Esophagus squamous epithelium (tissue), 5 donors: ENCODE measurements around the gene CDK2. TPM values are rescaled to one million over a fixed set of nuclear protein-coding genes. Genes with fewer than 3 reads are reported as not detected.
"Not testable (repeated sequence)": the region's sequence is repeated elsewhere in the genome, so short reads cannot be mapped to it uniquely, and the experiment has no call there.

Source experiments
- DNase-seq: peaks from one replicate; lab custom pipeline; 2025; lab: John Stamatoyannopoulos, UW
- H3K27ac ChIP-seq, 4 donors: fragments of 200-600 bp; sonication (generic); one replicate each; pipeline ENCODE4 v1.5.1; 2016 to 2019; ENCODE audit warnings: mild to moderate bottlenecking in 1 of 4
- H3K27me3 ChIP-seq, 4 donors: fragments of 200-600 bp; sonication (generic); 1 replicate in 3 of 4; 2 replicates in 1 of 4; pipeline versions ENCODE4 v1.5.1 to v1.6.0; 2017 to 2021; ENCODE audit warnings: antibody characterized with exemption in 1 of 4
- H3K36me3 ChIP-seq, 3 donors: fragments of 200-600 bp; sonication (generic); one replicate each; pipeline ENCODE4 v1.5.1; 2016 to 2019
- H3K4me1 ChIP-seq, 3 donors: fragments of 200-600 bp; sonication (generic); one replicate each; pipeline ENCODE4 v1.5.1; 2017 to 2019
- H3K4me3 ChIP-seq, 4 donors: fragments of 200-600 bp; sonication (generic); 1 replicate in 3 of 4; 2 replicates in 1 of 4; pipeline ENCODE4 v1.5.1; 2016 to 2019; ENCODE audit warnings: mild to moderate bottlenecking in 2 of 4, moderate library complexity in 1 of 4
- H3K9me3 ChIP-seq, 3 donors: fragments of 200-600 bp; sonication (generic); one replicate each; pipeline ENCODE4 v1.5.1; 2016 to 2019
- CTCF ChIP-seq, 6 experiments: fragments of 450-650 bp in 4 of 6; fragments of 200-600 bp in 2 of 6; sonication (generic) in 2 of 6; IDR thresholded peaks; one replicate each; pipeline ENCODE4 v1.5.1; 2016 to 2019; ENCODE audit warnings: antibody characterized with exemption in 6 of 6, mild to moderate bottlenecking in 4 of 6, moderate library complexity in 4 of 6
- POLR2A ChIP-seq, 4 donors: fragments of 450-650 bp; IDR thresholded peaks; one replicate each; pipeline ENCODE4 v1.6.1; 2017; ENCODE audit warnings: antibody characterized with exemption in 4 of 4, mild to moderate bottlenecking in 4 of 4, moderate library complexity in 3 of 4
- WGBS, 2 donors: methylation state at CpG; one replicate each; pipeline ENCODE4 v1.1.5; 2018; 5-methylcytosine and 5-hydroxymethylcytosine counted together
- intact Hi-C: fragments of 100-400 bp; cut with DNase I; formaldehyde crosslinking; loops from one replicate; pipeline ENCODE4 v1.15.0; 2022
- total RNA-seq, 4 donors: library from RNA; depleted of rRNA; stranded (reverse); fragments of >200 nt; gene quantifications; one replicate each; pipeline ENCODE4 v1.1.0, GENCODE V29; 2016
- donor health status: DM: yes; HTN: yes; CAD: no.

The CDK2 gene
- total RNA-seq: 10 to 100 TPM; 11.1 to 22.6 (median 17.0) TPM

GRCh38 chr12:55966408-55967281, at the start of gene CDK2:
CDK2 (plus strand) TSS chr12:55966830; CDS start chr12:55967009, 179 bp downstream.
- intact Hi-C loops: no loop called here
- 0% methylated on average over 23 to 33 of the region's 45 CpGs for WGBS, 2 donors
- TF ChIP-seq POLR2A (IDR thresholded peaks at IDR 0.05) (peak in 3 of 4 donors; percentile 51 to 83 (median 80)), CTCF (IDR thresholded peaks at IDR 0.05) (no peak)

GRCh38 chr12:55919032-55919431, 47.6 kb upstream of the CDK2 start:
- H3K27ac ChIP-seq, DNase-seq, intact Hi-C loops, H3K4me3 ChIP-seq, H3K9me3 ChIP-seq, H3K27me3 ChIP-seq: not testable (repeated sequence)
- 78 to 82% methylated on average over 3 of the region's 3 CpGs for WGBS, 2 donors
- Histone ChIP-seq H3K4me1 (peaks cover 0 to 57% (median 9%) of the 10 kb centered on the region in 3 donors), H3K36me3 (peaks cover 0 to 88% (median 4%) of the 10 kb centered on the region in 3 donors)

More at GRCh38 chr12:55966408-55967281, at the start of gene CDK2:
- H3K9me3 ChIP-seq: no peaks in the 10 kb centered on the region
- H3K4me1 ChIP-seq: peaks cover 9 to 33% (median 12%) of the 10 kb centered on the region in 3 donors
- H3K27me3 ChIP-seq: no peaks in the 10 kb centered on the region
- peak within 1 kb of the TSS; percentile 88 to 93 (median 91) for H3K27ac ChIP-seq
- H3K36me3 ChIP-seq: peaks cover 0 to 25% (median 0%) of the 10 kb centered on the region in 3 donors
- peak within 1 kb of the TSS; percentile 68 to 90 (median 82) for H3K4me3 ChIP-seq
- peak; percentile 40 for DNase-seq

GRCh38 chr12:55922126-55922525, 44.5 kb upstream of the CDK2 start:
- intact Hi-C loops: no loop called here
- H3K27ac ChIP-seq: no peak overlapping the region
- H3K36me3 ChIP-seq: peaks cover 0 to 76% (median 0%) of the 10 kb centered on the region in 3 donors
- H3K4me1 ChIP-seq: peaks cover 0 to 55% (median 12%) of the 10 kb centered on the region in 3 donors
- no peaks in the 10 kb centered on the region for H3K9me3 ChIP-seq
- no peaks in the 10 kb centered on the region for H3K27me3 ChIP-seq
- WGBS, 2 donors: 68 to 93% methylated on average over 2 to 3 of the region's 3 CpGs
- no peak for TF ChIP-seq POLR2A (IDR thresholded peaks at IDR 0.05)
- no peak for TF ChIP-seq CTCF (IDR thresholded peaks at IDR 0.05)
- no peak for DNase-seq
- H3K4me3 ChIP-seq: no peak overlapping the region

- intact Hi-C loops, H3K27me3 ChIP-seq, H3K9me3 ChIP-seq, H3K27ac ChIP-seq, H3K4me3 ChIP-seq, DNase-seq: not testable (repeated sequence)
- WGBS, 2 donors: 87 to 90% methylated on average over 9 of the region's 9 CpGs
- H3K36me3 ChIP-seq: peaks cover 0 to 62% (median 0%) of the 10 kb centered on the region in 3 donors
- peaks cover 7 to 64% (median 18%) of the 10 kb centered on the region in 3 donors for H3K4me1 ChIP-seq
These were observed 43.0 kb upstream of the CDK2 start for GRCh38 chr12:55923648-55924047.

GRCh38 chr12:55925371-55925770, 41.3 kb upstream of the CDK2 start:
- TF ChIP-seq POLR2A (IDR thresholded peaks at IDR 0.05) (no peak), CTCF (IDR thresholded peaks at IDR 0.05) (no peak)
- no peaks in the 10 kb centered on the region for H3K9me3 ChIP-seq
- peak overlapping the region in 1 of 4 donors; percentile 100 for H3K27ac ChIP-seq
- 77 to 79% methylated on average over 4 of the region's 4 CpGs for WGBS, 2 donors
- no peaks in the 10 kb centered on the region for H3K27me3 ChIP-seq
- peaks cover 15 to 79% (median 33%) of the 10 kb centered on the region in 3 donors for H3K4me1 ChIP-seq
- peaks cover 0 to 45% (median 0%) of the 10 kb centered on the region in 3 donors for H3K36me3 ChIP-seq
- DNase-seq: no peak
- intact Hi-C loops: loop anchor here (5.0 kb wide), 1 partner anchor 98 kb away; the partner anchor contains the start of gene DNAJC14
- H3K4me3 ChIP-seq: peak overlapping the region in 1 of 4 donors; percentile 76
